Tibial nerve (tissue), 4 donors: ENCODE measurements around the gene SEM1.

Experiments used
- EP300 ChIP-seq, 2 donors: sonication (generic); formaldehyde crosslinking; IDR thresholded peaks; one replicate each; pipeline ENCODE4 v1.6.1; 2017; ENCODE audit warnings: antibody characterized with exemption in 2 of 2, mild to moderate bottlenecking in 1 of 2
- POLR2A ChIP-seq, 2 donors: fragments of 450-650 bp; IDR thresholded peaks; one replicate each; pipeline ENCODE4 v1.6.1; 2017; ENCODE audit warnings: antibody characterized with exemption in 2 of 2, mild to moderate bottlenecking in 2 of 2, moderate library complexity in 2 of 2
- TF ChIP-seq, protein P1 (sequence below), 5 experiments: fragments of 200-600 bp in 3 of 5; fragments of 450-650 bp in 2 of 5; sonication (generic) in 3 of 5; IDR thresholded peaks; one replicate each; pipeline ENCODE4 v1.5.1; 2016 to 2019; ENCODE audit warnings: antibody characterized with exemption in 5 of 5, mild to moderate bottlenecking in 3 of 5, moderate library complexity in 2 of 5

DNA sequence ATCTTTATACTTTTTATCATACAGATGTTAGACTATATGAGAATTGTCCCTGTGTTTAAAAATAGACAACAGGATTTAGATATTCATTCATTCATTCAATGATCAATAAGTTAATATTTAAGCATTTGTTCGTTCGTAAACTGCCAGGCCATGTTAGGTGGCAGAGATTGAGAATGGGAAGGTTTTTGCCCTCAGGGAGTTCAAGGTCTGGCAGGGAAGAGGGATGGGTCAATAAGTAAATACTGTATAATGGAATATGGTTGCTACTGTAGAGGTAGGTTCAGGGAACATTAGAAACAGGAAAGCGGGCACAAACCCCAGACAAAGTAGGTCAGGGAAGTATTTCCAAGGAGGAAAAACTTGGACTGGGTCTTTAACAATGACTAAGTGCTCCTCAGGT is 64.6 kb downstream of the SEM1 start:
- TF ChIP-seq POLR2A (IDR thresholded peaks at IDR 0.05) (no peak), EP300 (IDR thresholded peaks at IDR 0.05) (no peak)
- TF ChIP-seq, protein P1, sequence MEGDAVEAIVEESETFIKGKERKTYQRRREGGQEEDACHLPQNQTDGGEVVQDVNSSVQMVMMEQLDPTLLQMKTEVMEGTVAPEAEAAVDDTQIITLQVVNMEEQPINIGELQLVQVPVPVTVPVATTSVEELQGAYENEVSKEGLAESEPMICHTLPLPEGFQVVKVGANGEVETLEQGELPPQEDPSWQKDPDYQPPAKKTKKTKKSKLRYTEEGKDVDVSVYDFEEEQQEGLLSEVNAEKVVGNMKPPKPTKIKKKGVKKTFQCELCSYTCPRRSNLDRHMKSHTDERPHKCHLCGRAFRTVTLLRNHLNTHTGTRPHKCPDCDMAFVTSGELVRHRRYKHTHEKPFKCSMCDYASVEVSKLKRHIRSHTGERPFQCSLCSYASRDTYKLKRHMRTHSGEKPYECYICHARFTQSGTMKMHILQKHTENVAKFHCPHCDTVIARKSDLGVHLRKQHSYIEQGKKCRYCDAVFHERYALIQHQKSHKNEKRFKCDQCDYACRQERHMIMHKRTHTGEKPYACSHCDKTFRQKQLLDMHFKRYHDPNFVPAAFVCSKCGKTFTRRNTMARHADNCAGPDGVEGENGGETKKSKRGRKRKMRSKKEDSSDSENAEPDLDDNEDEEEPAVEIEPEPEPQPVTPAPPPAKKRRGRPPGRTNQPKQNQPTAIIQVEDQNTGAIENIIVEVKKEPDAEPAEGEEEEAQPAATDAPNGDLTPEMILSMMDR (IDR thresholded peaks at IDR 0.05): no peak
